ENCODE data around the gene BTRC.

BTRC gene

GRCh38 chr10:101578192-101578591 is 224.2 kb downstream of the BTRC start:
- no peak for TF ChIP-seq CTCF (IDR thresholded peaks at IDR 0.05)
- Histone ChIP-seq H3K27ac (no peak overlapping the region), H3K4me3 (no peak overlapping the region)
- no peak for DNase-seq (ENCODE audit: low spot score)

- Histone ChIP-seq H3K27ac (no peak overlapping the region), H3K4me3 (no peak overlapping the region)
- TF ChIP-seq CTCF (IDR thresholded peaks at IDR 0.05): no peak
- peak; percentile 57 for DNase-seq (ENCODE audit: low spot score)
Observed at GRCh38 chr10:101578803-101579515, 225.0 kb downstream of the BTRC start.

GRCh38 chr10:101579516-101579870 is 225.5 kb downstream of the BTRC start:
- no peak for TF ChIP-seq CTCF (IDR thresholded peaks at IDR 0.05)
- DNase-seq (ENCODE audit: low spot score): peak; percentile 66
- Histone ChIP-seq H3K4me3 (no peak overlapping the region), H3K27ac (no peak overlapping the region)

GRCh38 chr10:101580486-101581399 is 226.8 kb downstream of the BTRC start:
- Histone ChIP-seq H3K4me3 (no peak overlapping the region), H3K27ac (no peak overlapping the region)
- no peak for DNase-seq (ENCODE audit: low spot score)
- TF ChIP-seq CTCF (IDR thresholded peaks at IDR 0.05): no peak

GRCh38 chr10:101585841-101586240 is 231.9 kb downstream of the BTRC start:
- Histone ChIP-seq H3K27ac (no peak overlapping the region), H3K4me3 (no peak overlapping the region)
- no peak for TF ChIP-seq CTCF (IDR thresholded peaks at IDR 0.05)
- DNase-seq (ENCODE audit: low spot score): no peak

GRCh38 chr10:101587725-101588653 is 234.0 kb downstream of the BTRC start, which contains the start of the genes DPCD and POLL:
Gene DPCD (plus strand): TSS chr10:101588321. CDS start chr10:101588337, 16 bp downstream.
Gene POLL (minus strand): TSS chr10:101588257. CDS start chr10:101587360, 897 bp downstream.
- peak within 1 kb of the TSS; percentile 92 for H3K4me3 ChIP-seq
- peak within 1 kb of the TSS; percentile 19 to 82 for H3K27ac ChIP-seq
- no peak for TF ChIP-seq CTCF (IDR thresholded peaks at IDR 0.05)
- DNase-seq (ENCODE audit: low spot score): peak; percentile 97

Data from coronary artery (tissue), 2 donors.